Ovary (tissue), 9 donors: ENCODE measurements around the gene KLHL28. TPM values are rescaled to one million over a fixed set of nuclear protein-coding genes. Genes with fewer than 3 reads are reported as not detected.
A peak's percentile ranks its signal among the peaks of the same experiment; 100 is the strongest.

ENCODE experiments used
- DNase-seq, 5 donors: peaks; one replicate each; pipeline ENCODE4 v3.0.0-alpha.2; 2019 to 2020
- H3K27ac ChIP-seq, 2 donors: fragments of 200-600 bp; one replicate each; pipeline versions ENCODE4 v1.5.1 to v1.8.0; 2019 to 2022
- H3K27me3 ChIP-seq: fragments of 200-600 bp; one replicate; pipeline ENCODE4 v1.8.0; 2022
- H3K36me3 ChIP-seq: fragments of 200-600 bp; sonication (generic); one replicate; pipeline ENCODE4 v1.5.1; 2019
- H3K4me1 ChIP-seq: one replicate; pipeline ENCODE4 v1.8.1; 2013; ENCODE audit warnings: mild to moderate bottlenecking, moderate library complexity; ENCODE audit not compliant: insufficient read depth
- H3K4me3 ChIP-seq: fragments of 200-600 bp; sonication (generic); one replicate; pipeline ENCODE4 v1.5.1; 2017
- H3K9me3 ChIP-seq, 2 donors: fragments of 200-600 bp in 1 of 2; sonication (generic) in 1 of 2; one replicate each; pipeline versions ENCODE4 v1.5.1 to v1.8.1; 2013 to 2019; ENCODE audit warnings: mild to moderate bottlenecking in 1 of 2, moderate library complexity in 1 of 2
- CTCF ChIP-seq, 3 donors: fragments of 450-650 bp in 2 of 3; fragments of 200-600 bp in 1 of 3; IDR thresholded peaks; one replicate each; pipeline versions ENCODE4 v1.5.1 to v1.8.0; 2016 to 2022; ENCODE audit warnings: antibody characterized with exemption in 3 of 3, mild to moderate bottlenecking in 1 of 3
- EP300 ChIP-seq: sonication (generic); formaldehyde crosslinking; IDR thresholded peaks from one replicate; pipeline ENCODE4 v1.6.1; 2017; ENCODE audit warnings: antibody characterized with exemption
- POLR2A ChIP-seq: fragments of 450-650 bp; IDR thresholded peaks from one replicate; pipeline ENCODE4 v1.6.1; 2017; ENCODE audit warnings: antibody characterized with exemption, mild to moderate bottlenecking, moderate library complexity
- WGBS, 3 donors: extraction: QIAGEN DNeasy Blood & Tissue Kit in 1 of 3; methylation state at CpG; one replicate each; pipeline versions ENCODE4 v1.1.5 to v1.1.7; 2013 to 2017; 5-methylcytosine and 5-hydroxymethylcytosine counted together
- intact Hi-C, 4 donors: fragments of 100-400 bp; cut with DNase I; formaldehyde crosslinking; loops; one replicate each; pipeline versions ENCODE4 v1.11.0 to v1.15.1; 2022 to 2023
- polyA plus RNA-seq, 2 donors: library from polyadenylated mRNA; stranded (reverse); fragments of 200-250 nt in 1 of 2; fragments of 350-450 nt in 1 of 2; fragmentation: Illumina TruSeq in 1 of 2; extraction: RNeasy Lipid Tissue Mini Kit (QIAGEN cat#74804) in 1 of 2; gene quantifications; one replicate each; pipeline ENCODE4 v1.2.3, GENCODE V29; 2013 to 2014
- total RNA-seq, 7 donors: library from RNA; depleted of rRNA in 2 of 7; stranded (reverse); fragments of >200 nt in 2 of 7; fragmentation: NEBNext Ultra II Directional in 3 of 7; extraction: Animal tissue kit (Norgen Biotek cat#: 25700) in 3 of 7; gene quantifications; one replicate each; pipeline versions ENCODE4 v1.1.0 to v1.2.4, GENCODE V29; 2016 to 2023
- donor health status: DM: no; HTN: no; CAD: no; lungs with moderate emphysema.
- donor health status: DM: no; HTN: no; CAD: no.
- donor health status: Bipolar disorder and iron deficiency.
- donor health status: DM: yes; HTN: yes; CAD: no.
- donor health status: DM: no; HTN: no; CAD: no.
- donor health status: DM: yes; HTN: yes; CAD: no.

Gene KLHL28
- total and polyA plus RNA-seq, 9 donors, result 4.4 to 16.4 (median 14.7) TPM

- WGBS, 3 donors, result 1 to 2% (median 1%) methylated on average over 13 of the region's 13 CpGs
- no peak for TF ChIP-seq CTCF (IDR thresholded peaks at IDR 0.05)
- TF ChIP-seq EP300, result no peak
- no peak for TF ChIP-seq POLR2A
- Histone ChIP-seq H3K27me3 (no peaks in the 10 kb centered on the region), H3K4me3 (peak overlapping the region; percentile 90), H3K4me1 (no peaks in the 10 kb centered on the region), H3K9me3 (no peaks in the 10 kb centered on the region), H3K36me3 (no peaks in the 10 kb centered on the region), H3K27ac (peak overlapping the region; percentile 97 to 99)
- intact Hi-C loops, result loop anchor here in 1 of 4 donors (5.0 kb wide), 1 partner anchor 355 kb away; the partner anchor contains the start of gene MIS18BP1
- DNase-seq, result no peak
These were observed 63.9 kb downstream of the KLHL28 start for GRCh38 chr14:44897845-44898151.

DNA sequence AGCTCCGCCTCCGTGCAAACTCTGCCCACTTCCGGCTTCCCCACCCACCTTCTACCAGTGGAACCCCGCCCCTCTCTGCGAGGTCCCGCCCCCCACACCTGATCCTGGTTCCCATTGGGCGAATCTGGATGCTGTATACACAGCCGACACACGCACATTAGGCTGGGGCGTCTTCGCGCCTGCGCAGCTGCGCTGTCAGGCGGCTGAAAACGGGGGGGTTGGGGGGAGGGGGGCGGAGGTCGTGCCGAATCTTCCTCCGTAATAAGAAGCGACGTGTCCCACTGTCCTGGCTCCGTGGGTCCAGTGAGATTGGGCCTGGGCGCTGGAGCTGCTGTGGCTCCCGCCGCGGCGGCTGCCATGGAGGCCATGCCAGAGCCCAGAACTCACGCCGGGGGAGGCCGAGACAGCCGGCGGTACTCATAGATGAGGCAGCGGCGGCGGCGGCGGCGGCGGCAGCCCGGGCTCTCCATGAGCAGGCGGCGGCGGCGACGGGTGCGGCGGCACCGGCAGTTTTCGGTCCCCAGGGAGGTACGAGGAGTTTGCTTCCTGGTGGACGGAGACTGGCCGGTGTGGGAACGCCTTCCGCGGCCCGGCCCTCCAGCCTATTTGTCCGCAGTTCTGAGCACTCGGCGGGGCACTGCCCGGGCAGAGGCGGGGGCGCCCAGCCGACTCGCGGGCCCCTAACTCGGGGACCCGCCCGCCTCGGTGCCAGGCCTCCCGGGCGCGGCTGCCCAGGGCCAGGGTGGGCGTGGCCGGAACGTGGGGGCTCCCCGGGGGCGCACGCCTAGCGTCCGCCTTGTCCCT, 64.5 kb downstream of the KLHL28 start:
- intact Hi-C loops, result loop anchor here in 1 of 4 donors (5.0 kb wide), 1 partner anchor 355 kb away; the partner anchor contains the start of gene MIS18BP1
- TF ChIP-seq EP300, result no peak
- TF ChIP-seq POLR2A, result peak; percentile 63
- no peak for TF ChIP-seq CTCF (IDR thresholded peaks at IDR 0.05)
- H3K36me3 ChIP-seq, result no peaks in the 10 kb centered on the region
- no peaks in the 10 kb centered on the region for H3K9me3 ChIP-seq
- 0 to 1% (median 1%) methylated on average over 30 to 81 of the region's 81 CpGs for WGBS, 3 donors
- peak; percentile 98 to 99 (median 99) for DNase-seq
- H3K4me1 ChIP-seq, result no peaks in the 10 kb centered on the region
- H3K4me3 ChIP-seq, result peak overlapping the region; percentile 90
- H3K27me3 ChIP-seq, result no peaks in the 10 kb centered on the region
- peak overlapping the region; percentile 97 to 99 for H3K27ac ChIP-seq

GRCh38 chr14:44896275-44897040, 65.3 kb downstream of the KLHL28 start:
- Histone ChIP-seq H3K27ac (peak overlapping the region in 1 of 2 donors; percentile 99), H3K27me3 (no peaks in the 10 kb centered on the region), H3K9me3 (no peaks in the 10 kb centered on the region), H3K4me1 (no peaks in the 10 kb centered on the region), H3K4me3 (no peak overlapping the region), H3K36me3 (no peaks in the 10 kb centered on the region)
- no peak for DNase-seq
- no peak for TF ChIP-seq EP300
- TF ChIP-seq CTCF (IDR thresholded peaks at IDR 0.05), result no peak
- no peak for TF ChIP-seq POLR2A
- intact Hi-C loops, result loop anchor here in 1 of 4 donors (5.0 kb wide), 1 partner anchor 356 kb away; the partner anchor contains the start of gene MIS18BP1
- WGBS, 3 donors, result 69 to 76% (median 71%) methylated on average over 10 of the region's 10 CpGs

- TF ChIP-seq POLR2A (no peak), CTCF (IDR thresholded peaks at IDR 0.05) (no peak), EP300 (no peak)
- 50 to 77% (median 52%) methylated on average over 2 of the region's 2 CpGs for WGBS, 3 donors
- H3K27me3 ChIP-seq, result no peaks in the 10 kb centered on the region
- H3K4me3 ChIP-seq, result no peak overlapping the region
- no peaks in the 10 kb centered on the region for H3K4me1 ChIP-seq
- H3K27ac ChIP-seq, result no peak overlapping the region
- no peaks in the 10 kb centered on the region for H3K9me3 ChIP-seq
- DNase-seq, result no peak
- H3K36me3 ChIP-seq, result no peaks in the 10 kb centered on the region
- intact Hi-C loops, result loop anchor here in 1 of 4 donors (5.0 kb wide), 1 partner anchor 357 kb away; the partner anchor contains the start of gene MIS18BP1
These were observed 66.0 kb downstream of the KLHL28 start for GRCh38 chr14:44895716-44896115.
